HL-60/S4 treated with retinoic acid at 250 ng/mL for 4 days and 3 days (cell line): Measurements from ENCODE around the gene ABCA8.
"Not testable (repeated sequence)": the region's sequence is repeated elsewhere in the genome, so short reads cannot be mapped to it uniquely, and the experiment has no call there.

Experiments
- in situ Hi-C: fragments of 300-500 bp; cut with MboI; formaldehyde crosslinking; loops from 2 replicates; pipeline ENCODE4 v1.7.0; 2022; ENCODE audit warnings: low sequenced_read_pairs

Gene ABCA8

DNA sequence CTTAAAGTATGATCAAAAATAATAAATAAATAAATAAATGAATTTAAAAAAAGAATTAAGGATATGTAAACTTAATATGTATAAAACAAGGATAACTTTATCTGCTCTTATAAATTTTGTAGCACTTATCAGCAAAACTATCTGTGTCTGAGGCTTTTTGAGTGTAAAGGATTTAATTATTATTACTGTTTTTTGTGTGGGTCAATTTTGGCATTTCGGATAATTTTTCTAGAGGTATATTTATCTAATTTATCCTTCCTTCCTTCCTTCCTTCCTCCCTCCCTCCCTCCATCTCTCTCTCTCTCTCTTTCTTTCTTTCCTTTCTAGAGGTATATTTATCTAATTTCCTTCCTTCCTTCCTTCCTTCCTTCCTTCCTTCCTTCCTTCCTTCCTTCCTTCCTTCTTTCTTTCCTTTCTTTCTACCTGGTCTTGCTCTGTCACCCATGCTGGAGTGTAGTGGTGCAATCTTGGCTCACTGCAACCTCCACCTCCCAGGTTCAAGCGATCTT, 120.8 kb downstream of the ABCA8 start:
- in situ Hi-C loops, result no loop called here

- in situ Hi-C loops, result no loop called here
Measured at GRCh38 chr17:68832109-68832802, 122.9 kb downstream of the ABCA8 start.

GRCh38 chr17:68831170-68831569, 124.0 kb downstream of the ABCA8 start:
- in situ Hi-C loops, result no loop called here

- in situ Hi-C loops, result no loop called here
Measured at GRCh38 chr17:68830313-68830712, 124.9 kb downstream of the ABCA8 start.

GRCh38 chr17:68829211-68829610, 126.0 kb downstream of the ABCA8 start:
- in situ Hi-C loops, result no loop called here

DNA sequence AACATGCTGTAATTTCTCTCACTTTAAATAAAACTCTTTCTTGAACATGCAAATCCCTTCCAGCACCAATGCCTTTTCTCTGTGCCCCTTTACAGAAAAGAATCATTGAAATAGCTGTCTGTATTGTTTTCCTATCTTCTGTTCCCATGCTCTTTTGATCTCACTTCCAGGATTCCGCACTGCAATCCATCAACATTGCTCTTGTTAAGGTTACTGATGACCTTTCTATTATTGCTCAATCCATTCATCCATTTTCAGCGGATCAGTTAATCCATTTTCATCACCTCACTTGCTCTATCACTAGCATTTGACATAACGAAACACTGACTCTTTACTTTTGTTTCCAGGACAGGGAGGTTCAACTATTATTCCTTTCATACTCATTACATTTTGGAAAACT, 130.5 kb downstream of the ABCA8 start:
- in situ Hi-C loops, result no loop called here

DNA sequence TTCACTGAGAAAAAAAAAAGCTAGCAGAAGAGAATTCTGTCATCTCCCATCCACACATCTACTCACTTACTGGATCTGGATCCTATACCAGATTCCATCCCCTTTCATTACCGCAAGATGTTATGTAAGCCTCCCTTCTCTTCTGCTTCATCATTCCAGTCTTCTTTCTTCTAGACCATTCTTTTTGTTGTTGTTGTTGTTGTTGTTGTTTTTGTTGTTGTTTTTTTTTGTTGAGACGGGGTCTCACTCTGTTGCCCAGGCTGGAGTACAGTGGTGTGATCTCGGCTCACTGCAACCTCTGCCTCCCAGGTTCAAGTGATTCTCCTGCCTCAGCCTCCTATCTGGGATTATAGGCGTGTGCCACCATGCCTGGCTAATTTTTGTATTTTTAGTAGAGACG, 131.0 kb downstream of the ABCA8 start:
- in situ Hi-C loops, result not testable (repeated sequence)

DNA sequence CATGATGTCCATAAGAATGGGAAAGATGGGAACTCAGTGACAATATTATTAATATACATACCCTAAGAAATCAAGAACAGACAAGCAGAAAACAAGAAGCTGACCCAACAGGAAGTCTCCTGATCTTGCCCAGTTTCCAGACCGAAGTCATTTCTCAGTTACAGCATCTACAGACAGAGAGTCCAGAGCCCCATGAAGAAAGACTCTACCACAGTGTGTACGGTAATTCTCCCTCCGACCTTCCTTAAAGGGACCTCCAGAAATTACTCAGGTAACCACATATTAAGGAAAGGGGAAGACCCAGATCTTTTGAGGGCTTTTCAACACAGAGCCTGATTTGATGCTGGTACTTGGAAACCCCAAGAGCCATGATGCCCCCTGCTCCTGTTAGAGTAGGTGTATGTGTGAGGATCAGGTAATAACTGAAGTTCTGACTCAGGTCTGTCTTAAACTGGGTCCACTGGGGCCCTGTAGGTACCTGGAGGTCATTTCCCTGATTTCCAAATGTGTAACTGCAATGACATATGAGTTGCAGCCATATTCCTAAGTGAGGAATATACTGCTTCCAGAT, 132.4 kb downstream of the ABCA8 start:
- in situ Hi-C loops, result no loop called here

- in situ Hi-C loops, result no loop called here
Measured at GRCh38 chr17:68821860-68822696, 133.1 kb downstream of the ABCA8 start.

DNA sequence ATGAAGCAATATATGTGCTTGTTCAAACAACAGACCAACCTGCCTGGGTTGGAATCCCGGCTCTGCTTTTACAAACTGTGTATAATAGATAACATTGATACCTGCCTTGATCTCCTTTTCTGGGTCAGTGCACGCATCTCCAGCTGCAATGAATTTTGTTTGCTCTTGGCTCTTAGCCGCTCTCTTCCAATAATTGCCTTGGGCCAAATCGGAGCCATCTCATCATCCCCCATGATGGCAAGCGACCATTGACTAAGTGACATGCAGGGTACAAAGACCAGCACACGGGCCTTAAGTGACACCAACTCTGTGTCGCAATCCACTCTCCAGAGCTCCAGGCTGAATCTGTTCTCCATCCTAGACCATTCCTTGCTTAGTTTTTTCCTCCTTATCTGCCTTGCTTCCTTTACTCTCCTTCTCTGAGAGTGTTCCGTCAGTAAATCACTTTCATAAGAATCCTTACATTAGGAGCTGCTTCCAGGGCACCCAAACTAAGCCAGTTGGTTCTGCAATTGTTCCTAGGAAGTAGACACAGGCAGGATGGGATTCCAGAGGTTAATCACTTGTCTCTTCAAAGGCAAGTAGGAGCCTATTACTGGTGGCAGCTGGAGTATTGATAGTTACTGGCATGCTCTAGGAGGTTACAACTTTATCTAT, 134.2 kb downstream of the ABCA8 start:
- in situ Hi-C loops, result no loop called here

- in situ Hi-C loops, result no loop called here
Measured at GRCh38 chr17:68820476-68820824, 134.7 kb downstream of the ABCA8 start.

DNA sequence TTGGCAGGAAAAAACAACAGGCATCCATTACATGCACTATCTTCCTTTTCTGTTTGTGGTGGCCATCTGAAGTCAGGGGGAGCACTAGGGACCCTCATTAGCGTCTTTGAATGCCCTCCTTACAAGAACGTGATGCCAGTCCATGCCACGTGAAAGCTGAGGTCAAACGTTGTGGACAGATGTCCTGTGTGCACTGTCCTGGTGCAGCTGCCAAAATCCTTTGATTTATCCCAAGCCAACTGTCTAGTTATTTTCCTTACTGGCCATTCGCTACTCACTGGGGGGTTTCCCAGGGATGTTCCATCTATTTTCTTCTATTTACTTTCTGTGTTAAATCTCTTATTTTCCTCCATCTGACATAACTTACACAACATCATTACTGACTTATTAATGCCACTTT, 135.7 kb downstream of the ABCA8 start:
- in situ Hi-C loops, result no loop called here
